Loucy (cell line): ENCODE data around the gene CTSW.

Experiments used
- H2AFZ ChIP-seq: fragments of 200-600 bp; sonication (generic); 2 replicates; pipeline ENCODE4 v1.6.0; 2016; ENCODE audit warnings: antibody characterized with exemption, mild to moderate bottlenecking, low read length, moderate library complexity
- H3F3A ChIP-seq: fragments of 200-600 bp; 2 replicates; pipeline ENCODE4 v1.6.0; 2016; ENCODE audit warnings: antibody characterized with exemption, low read depth, mild to moderate bottlenecking
- H3K27me3 ChIP-seq: fragments of 200-600 bp; sonication (generic); 2 replicates; pipeline ENCODE4 v1.6.1; 2014; ENCODE audit warnings: low read length, mild to moderate bottlenecking; ENCODE audit not compliant: insufficient read depth, poor library complexity, severe bottlenecking
- H3K36me3 ChIP-seq: fragments of 200-600 bp; sonication (generic); 2 replicates; pipeline ENCODE4 v1.6.1; 2016; ENCODE audit warnings: low read length; ENCODE audit not compliant: insufficient read depth
- H3K4me1 ChIP-seq: fragments of 200-600 bp; sonication (generic); 2 replicates; pipeline ENCODE4 v1.5.1; 2014; ENCODE audit warnings: low read length, mild to moderate bottlenecking; ENCODE audit not compliant: insufficient read depth, poor library complexity, severe bottlenecking
- H3K4me2 ChIP-seq: fragments of 200-600 bp; sonication (generic); 2 replicates; pipeline ENCODE4 v1.6.0; 2014; ENCODE audit warnings: antibody characterized with exemption, low read length, low read depth, mild to moderate bottlenecking; ENCODE audit not compliant: poor library complexity, severe bottlenecking
- H3K4me3 ChIP-seq: fragments of 200-600 bp; sonication (generic); 2 replicates; pipeline ENCODE4 v1.5.1; 2014; ENCODE audit warnings: low read length, mild to moderate bottlenecking, mixed read lengths; ENCODE audit not compliant: poor library complexity, severe bottlenecking
- H3K79me2 ChIP-seq: fragments of 200-600 bp; sonication (generic); 2 replicates; pipeline ENCODE4 v1.6.1; 2014; ENCODE audit warnings: low read length; ENCODE audit not compliant: insufficient read depth
- H3K9ac ChIP-seq: fragments of 200-600 bp; sonication (generic); 2 replicates; pipeline ENCODE4 v1.6.0; 2014; ENCODE audit warnings: mild to moderate bottlenecking, low read depth, low read length, moderate library complexity; ENCODE audit not compliant: poor library complexity, severe bottlenecking
- H3K9me2 ChIP-seq: fragments of 200-600 bp; sonication (generic); replicated peaks from 2 replicates; pipeline ENCODE4 v1.6.1; 2016; ENCODE audit warnings: low read depth, low read length, mixed read lengths
- H3K9me3 ChIP-seq: fragments of 200-600 bp; sonication (generic); 2 replicates; pipeline ENCODE4 v1.6.1; 2014; ENCODE audit warnings: mild to moderate bottlenecking, antibody characterized with exemption, low read length, low read depth; ENCODE audit not compliant: insufficient read depth
- H4K20me1 ChIP-seq: fragments of 200-600 bp; sonication (generic); 2 replicates; pipeline ENCODE4 v1.6.0; 2014; ENCODE audit warnings: antibody characterized with exemption, low read length, mild to moderate bottlenecking; ENCODE audit not compliant: insufficient read depth, poor library complexity, severe bottlenecking
- CTCF ChIP-seq: fragments of 200-600 bp; sonication (generic); conservative IDR thresholded peaks from 2 replicates; pipeline ENCODE4 v1.5.1; 2014; ENCODE audit warnings: mild to moderate bottlenecking, antibody characterized with exemption, low read length
- EZH2phosphoT487 ChIP-seq: fragments of 200-600 bp; IDR thresholded peaks from 2 replicates; pipeline ENCODE4 v1.6.1; 2018; ENCODE audit warnings: antibody characterized with exemption, mild to moderate bottlenecking, moderate library complexity, borderline replicate concordance

The CTSW gene

GRCh38 chr11:65927904-65928397 lies 48.3 kb downstream of the CTSW start:
- no peaks in the 10 kb centered on the region for H3K9me2 ChIP-seq
- H3K9ac ChIP-seq: peak overlapping the region; percentile 55
- H3K4me3 ChIP-seq: peak overlapping the region; percentile 58
- H2AFZ ChIP-seq: peak overlapping the region; percentile 72
- peaks cover 3% of the 10 kb centered on the region; the same call in 1 of the 2 replicates for H3F3A ChIP-seq
- H3K79me2 ChIP-seq: no peaks in the 10 kb centered on the region
- H3K4me2 ChIP-seq: peak overlapping the region; percentile 76
- TF ChIP-seq CTCF (no peak), EZH2phosphoT487 (no peak)
- no peaks in the 10 kb centered on the region for H4K20me1 ChIP-seq
- no peaks in the 10 kb centered on the region for H3K36me3 ChIP-seq
- peaks cover 23% of the 10 kb centered on the region for H3K4me1 ChIP-seq
- no peaks in the 10 kb centered on the region for H3K9me3 ChIP-seq
- no peaks in the 10 kb centered on the region for H3K27me3 ChIP-seq

GRCh38 chr11:65928667-65929066 lies 49.0 kb downstream of the CTSW start:
- H3F3A ChIP-seq: peaks cover 3% of the 10 kb centered on the region; the same call in 1 of the 2 replicates
- no peaks in the 10 kb centered on the region for H3K27me3 ChIP-seq
- H3K4me1 ChIP-seq: peaks cover 23% of the 10 kb centered on the region
- peak overlapping the region; percentile 76 for H3K4me2 ChIP-seq
- H3K79me2 ChIP-seq: no peaks in the 10 kb centered on the region
- H3K4me3 ChIP-seq: peak overlapping the region; percentile 58
- no peaks in the 10 kb centered on the region for H3K36me3 ChIP-seq
- H3K9me2 ChIP-seq: no peaks in the 10 kb centered on the region
- H4K20me1 ChIP-seq: no peaks in the 10 kb centered on the region
- no peak overlapping the region for H2AFZ ChIP-seq
- H3K9me3 ChIP-seq: no peaks in the 10 kb centered on the region
- peak overlapping the region; percentile 55 for H3K9ac ChIP-seq
- TF ChIP-seq CTCF: no peak
- TF ChIP-seq EZH2phosphoT487: no peak

GRCh38 chr11:65931773-65932557 lies 52.3 kb downstream of the CTSW start:
- H4K20me1 ChIP-seq: no peaks in the 10 kb centered on the region
- TF ChIP-seq CTCF (0 out of 2 replicates have a peak, but pooled peaks have one; percentile 26), EZH2phosphoT487 (no peak)
- H3K36me3 ChIP-seq: no peaks in the 10 kb centered on the region
- peak overlapping the region; percentile 5 for H3K9ac ChIP-seq
- no peaks in the 10 kb centered on the region for H3K79me2 ChIP-seq
- H3K27me3 ChIP-seq: no peaks in the 10 kb centered on the region
- peaks cover 23% of the 10 kb centered on the region for H3K4me1 ChIP-seq
- H3K9me2 ChIP-seq: no peaks in the 10 kb centered on the region
- H3K4me3 ChIP-seq: no peak overlapping the region
- H3K9me3 ChIP-seq: no peaks in the 10 kb centered on the region
- H3K4me2 ChIP-seq: peak overlapping the region; percentile 43
- H2AFZ ChIP-seq: peak overlapping the region; percentile 47
- H3F3A ChIP-seq: peaks cover 3% of the 10 kb centered on the region; the same call in 1 of the 2 replicates
